Breast epithelium (tissue), 4 donors: ENCODE results near the gene RCVRN. TPM values are rescaled to one million over a fixed set of nuclear protein-coding genes. Genes with fewer than 3 reads are reported as not detected.

ENCODE experiments used
- DNase-seq, 2 donors: peaks; one replicate each; pipeline ENCODE4 v3.0.0-alpha.2; 2019; ENCODE audit warnings: low spot score in 2 of 2
- H3K27ac ChIP-seq, 2 donors: fragments of 200-600 bp; sonication (generic) in 1 of 2; one replicate each; pipeline ENCODE4 v1.5.1; 2016 to 2019; ENCODE audit warnings: mild to moderate bottlenecking in 1 of 2
- H3K27me3 ChIP-seq, 2 donors: fragments of 200-600 bp; sonication (generic) in 1 of 2; one replicate each; pipeline versions ENCODE4 v1.5.1 to v1.6.0; 2017 to 2019; ENCODE audit warnings: control low read depth in 1 of 2, mild to moderate bottlenecking in 1 of 2
- H3K36me3 ChIP-seq: fragments of 200-600 bp; one replicate; pipeline ENCODE4 v1.5.1; 2019
- H3K4me1 ChIP-seq, 2 donors: fragments of 200-600 bp; sonication (generic); one replicate each; pipeline ENCODE4 v1.5.1; 2016 to 2019; ENCODE audit warnings: control low read depth in 1 of 2
- H3K4me3 ChIP-seq, 3 donors: fragments of 200-600 bp; sonication (generic); 1 replicate in 2 of 3; 2 replicates in 1 of 3; pipeline ENCODE4 v1.5.1; 2016 to 2019; ENCODE audit warnings: mild to moderate bottlenecking in 3 of 3, moderate library complexity in 2 of 3
- H3K9me3 ChIP-seq, 2 donors: fragments of 200-600 bp; sonication (generic) in 1 of 2; one replicate each; pipeline ENCODE4 v1.5.1; 2016 to 2019; ENCODE audit warnings: control low read depth in 1 of 2
- CTCF ChIP-seq, 3 donors: fragments of 450-650 bp; IDR thresholded peaks; one replicate each; pipeline ENCODE4 v1.5.1; 2016 to 2017; ENCODE audit warnings: antibody characterized with exemption in 3 of 3, mild to moderate bottlenecking in 3 of 3, moderate library complexity in 3 of 3
- POLR2A ChIP-seq: fragments of 450-650 bp; IDR thresholded peaks from one replicate; pipeline ENCODE4 v1.6.1; 2016; ENCODE audit warnings: antibody characterized with exemption, mild to moderate bottlenecking, moderate library complexity
- POLR2AphosphoS5 ChIP-seq, 3 donors: sonication (generic); formaldehyde crosslinking; IDR thresholded peaks; one replicate each; pipeline ENCODE4 v1.6.1; 2017; ENCODE audit warnings: antibody characterized with exemption in 3 of 3
- intact Hi-C: fragments of 100-400 bp; cut with DNase I; formaldehyde crosslinking; loops from one replicate; pipeline ENCODE4 v1.15.1; 2023; ENCODE audit warnings: low total_unique reads
- total RNA-seq, 3 donors: library from RNA; depleted of rRNA; stranded (reverse); fragments of >200 nt; gene quantifications; one replicate each; pipeline ENCODE4 v1.1.0, GENCODE V29; 2016

The RCVRN gene
- total RNA-seq, 3 donors from 2014 or later: 0.15 to 0.66 (median 0.32) TPM

GRCh38 chr17:9894231-9894630 lies 10.8 kb downstream of the RCVRN start:
- Histone ChIP-seq H3K27me3 (no peaks in the 10 kb centered on the region), H3K27ac (no peak overlapping the region), H3K9me3 (peaks cover 0 to 6% of the 10 kb centered on the region in 2 donors), H3K36me3 (no peaks in the 10 kb centered on the region), H3K4me1 (no peaks in the 10 kb centered on the region), H3K4me3 (no peak overlapping the region)
- intact Hi-C loops: no loop called here
- TF ChIP-seq CTCF (IDR thresholded peaks at IDR 0.05) (no peak), POLR2A (no peak), POLR2AphosphoS5 (IDR thresholded peaks at IDR 0.05) (no peak)
- DNase-seq: no peak

- H3K9me3 ChIP-seq: peaks cover 0 to 6% of the 10 kb centered on the region in 2 donors
- H3K4me3 ChIP-seq: no peak overlapping the region
- DNase-seq: no peak
- no peak for TF ChIP-seq CTCF (IDR thresholded peaks at IDR 0.05)
- no peak for TF ChIP-seq POLR2AphosphoS5 (IDR thresholded peaks at IDR 0.05)
- no peak for TF ChIP-seq POLR2A
- H3K36me3 ChIP-seq: no peaks in the 10 kb centered on the region
- H3K4me1 ChIP-seq: no peaks in the 10 kb centered on the region
- intact Hi-C loops: no loop called here
- no peak overlapping the region for H3K27ac ChIP-seq
- no peaks in the 10 kb centered on the region for H3K27me3 ChIP-seq
Observed at GRCh38 chr17:9893411-9894012, 11.6 kb downstream of the RCVRN start.

- no peak overlapping the region for H3K27ac ChIP-seq
- no peak for TF ChIP-seq CTCF (IDR thresholded peaks at IDR 0.05)
- no peak for TF ChIP-seq POLR2AphosphoS5 (IDR thresholded peaks at IDR 0.05)
- no peak for TF ChIP-seq POLR2A
- peaks cover 0 to 6% of the 10 kb centered on the region in 2 donors for H3K9me3 ChIP-seq
- peaks cover 0 to 4% of the 10 kb centered on the region in 2 donors for H3K27me3 ChIP-seq
- no peak for DNase-seq
- H3K36me3 ChIP-seq: no peaks in the 10 kb centered on the region
- H3K4me3 ChIP-seq: no peak overlapping the region
- H3K4me1 ChIP-seq: no peaks in the 10 kb centered on the region
- intact Hi-C loops: no loop called here
Observed at GRCh38 chr17:9890124-9890523, 14.9 kb downstream of the RCVRN start.

GRCh38 chr17:9887508-9887907 lies 17.6 kb downstream of the RCVRN start:
- no peaks in the 10 kb centered on the region for H3K4me1 ChIP-seq
- TF ChIP-seq CTCF (IDR thresholded peaks at IDR 0.05): no peak
- TF ChIP-seq POLR2A: no peak
- no peak for TF ChIP-seq POLR2AphosphoS5 (IDR thresholded peaks at IDR 0.05)

GRCh38 chr17:9886141-9886930 lies 18.7 kb downstream of the RCVRN start:
- intact Hi-C loops: no loop called here
- Histone ChIP-seq H3K27me3 (peaks cover 0 to 4% of the 10 kb centered on the region in 2 donors), H3K9me3 (peaks cover 6 to 20% of the 10 kb centered on the region in 2 donors), H3K4me1 (no peaks in the 10 kb centered on the region), H3K27ac (no peak overlapping the region), H3K4me3 (no peak overlapping the region), H3K36me3 (no peaks in the 10 kb centered on the region)
- TF ChIP-seq CTCF (IDR thresholded peaks at IDR 0.05): no peak
- no peak for TF ChIP-seq POLR2AphosphoS5 (IDR thresholded peaks at IDR 0.05)
- TF ChIP-seq POLR2A: no peak
- no peak for DNase-seq

More at GRCh38 chr17:9887508-9887907, 17.6 kb downstream of the RCVRN start:
- H3K27ac ChIP-seq: no peak overlapping the region
- peaks cover 2 to 17% of the 10 kb centered on the region in 2 donors for H3K9me3 ChIP-seq
- peaks cover 0 to 4% of the 10 kb centered on the region in 2 donors for H3K27me3 ChIP-seq
- no peak for DNase-seq
- no peaks in the 10 kb centered on the region for H3K36me3 ChIP-seq
- no peak overlapping the region for H3K4me3 ChIP-seq
- intact Hi-C loops: no loop called here
